IMR-90 (cell line): ENCODE data around the gene ADGRD2. TPM values are rescaled to one million over a fixed set of nuclear protein-coding genes. Genes with fewer than 3 reads are reported as not detected.

Source experiments
- ATAC-seq: fragments of 200-7000 bp; cut with Tn5 transposase; 2 replicates; pipeline ENCODE4 v1.9.1; 2020; ENCODE audit warnings: low read depth, mild to moderate bottlenecking, moderate library complexity
- BruUV-seq: library from RNA; stranded (reverse); fragments of 400-500 nt; replicated peaks from 2 replicates; lab custom pipeline; 2021; lab: Mats Ljungman, UMichigan
- CTCF ChIA-PET: fragments of 300-600 bp; formaldehyde crosslinking; extraction: SDS; loops from one replicate; lab custom pipeline; 2021; ENCODE audit warnings: antibody characterized with exemption; lab: Yijun Ruan, JAX
- POLR2A ChIA-PET: fragments of 300-600 bp; sonication (Branson Sonifier 250); formaldehyde crosslinking; loops from one replicate; lab custom pipeline; 2022; ENCODE audit warnings: antibody characterized with exemption; ENCODE audit not compliant: unreplicated experiment; lab: Charles Lee
- DNase-seq: peaks from one replicate; pipeline ENCODE4 v3.0.0; 2013
- H2AFZ ChIP-seq: replicated peaks from 2 replicates; pipeline ENCODE3; 2013; ENCODE audit warnings: low read length, mild to moderate bottlenecking; ENCODE audit not compliant: poor library complexity
- H2AK5ac ChIP-seq: 2 replicates; pipeline ENCODE4 v1.6.1; 2013; ENCODE audit warnings: low read depth, low read length, inconsistent platforms
- H2AK9ac ChIP-seq: replicated peaks from 2 replicates; pipeline ENCODE3; 2013; ENCODE audit warnings: mild to moderate bottlenecking, low read depth, low read length, moderate library complexity; ENCODE audit not compliant: poor library complexity
- H2BK120ac ChIP-seq: 2 replicates; pipeline ENCODE4 v1.6.1; 2013; ENCODE audit warnings: low read depth, low read length, inconsistent platforms
- H2BK15ac ChIP-seq: 3 replicates; pipeline ENCODE4 v1.6.1; 2013; ENCODE audit warnings: low read depth, low read length, inconsistent platforms
- H2BK20ac ChIP-seq: 2 replicates; pipeline ENCODE4 v1.6.1; 2013; ENCODE audit warnings: low read depth, mild to moderate bottlenecking, inconsistent platforms, low read length, moderate library complexity
- H2BK5ac ChIP-seq: 2 replicates; pipeline ENCODE4 v1.6.1; 2013; ENCODE audit warnings: mild to moderate bottlenecking, low read depth, low read length, inconsistent platforms; ENCODE audit not compliant: poor library complexity, severe bottlenecking
- H3K14ac ChIP-seq: replicated peaks from 2 replicates; pipeline ENCODE4 v1.6.1; 2013; ENCODE audit warnings: low read depth, low read length, inconsistent platforms
- H3K18ac ChIP-seq: 2 replicates; pipeline ENCODE4 v1.6.1; 2013; ENCODE audit warnings: low read depth, low read length, control low read depth
- H3K23ac ChIP-seq: 2 replicates; pipeline ENCODE4 v1.6.1; 2013; ENCODE audit warnings: low read depth, low read length, inconsistent platforms
- H3K27ac ChIP-seq: 2 replicates; pipeline ENCODE4 v1.5.1; 2013; ENCODE audit warnings: mild to moderate bottlenecking, control low read depth, low read length; ENCODE audit not compliant: insufficient read depth
- H3K27me3 ChIP-seq: 2 replicates; pipeline ENCODE4 v1.6.1; 2013; ENCODE audit warnings: low read length; ENCODE audit not compliant: control insufficient read depth, insufficient read depth
- H3K36me3 ChIP-seq: 2 replicates; pipeline ENCODE4 v1.6.1; 2013; ENCODE audit warnings: low read length, mixed read lengths; ENCODE audit not compliant: control insufficient read depth, insufficient read depth
- H3K4ac ChIP-seq: 2 replicates; pipeline ENCODE4 v1.6.1; 2013; ENCODE audit warnings: low read depth, low read length, inconsistent platforms
- H3K4me1 ChIP-seq: 2 replicates; pipeline ENCODE4 v1.6.1; 2013; ENCODE audit warnings: low read length, mixed read lengths; ENCODE audit not compliant: control insufficient read depth, insufficient read depth
- H3K4me2 ChIP-seq: 2 replicates; pipeline ENCODE4 v1.6.1; 2013; ENCODE audit warnings: low read depth, mild to moderate bottlenecking, control low read depth, low read length, moderate library complexity
- H3K4me3 ChIP-seq: 2 replicates; pipeline ENCODE4 v1.5.1; 2013; ENCODE audit warnings: low read depth, mild to moderate bottlenecking, control low read depth, low read length, moderate library complexity; ENCODE audit not compliant: insufficient read depth
- H3K56ac ChIP-seq: 2 replicates; pipeline ENCODE4 v1.6.1; 2013; ENCODE audit warnings: low read length, inconsistent platforms; ENCODE audit not compliant: insufficient read depth; ENCODE audit errors: extremely low read depth
- H3K79me1 ChIP-seq, 2 experiments: 2 replicates each; pipeline ENCODE4 v1.6.1; 2013; ENCODE audit warnings: low read length in 2 of 2, inconsistent platforms in 1 of 2, low read depth in 1 of 2
- H3K9ac ChIP-seq: 2 replicates; pipeline ENCODE4 v1.6.1; 2013; ENCODE audit warnings: low read depth, low read length, control low read depth
- H3K9me1 ChIP-seq: 2 replicates; pipeline ENCODE4 v1.6.1; 2013; ENCODE audit warnings: low read length, inconsistent platforms; ENCODE audit not compliant: insufficient read depth
- H3K9me3 ChIP-seq: 2 replicates; pipeline ENCODE4 v1.6.1; 2013; ENCODE audit warnings: low read length; ENCODE audit not compliant: control insufficient read depth, insufficient read depth
- H4K20me1 ChIP-seq: 2 replicates; pipeline ENCODE4 v1.6.1; 2013; ENCODE audit warnings: low read length, inconsistent platforms; ENCODE audit not compliant: insufficient read depth
- H4K5ac ChIP-seq: 2 replicates; pipeline ENCODE4 v1.6.1; 2013; ENCODE audit warnings: mild to moderate bottlenecking, low read depth, low read length, control low read depth
- H4K8ac ChIP-seq, 2 experiments: 2 replicates each; pipeline ENCODE4 v1.6.1; 2013; ENCODE audit warnings: low read depth in 2 of 2, low read length in 2 of 2, control low read depth in 1 of 2, inconsistent platforms in 1 of 2
- H4K91ac ChIP-seq: 2 replicates; pipeline ENCODE4 v1.6.1; 2013; ENCODE audit warnings: low read depth, low read length, inconsistent platforms; ENCODE audit not compliant: insufficient read depth
- CHD1 ChIP-seq: IDR thresholded peaks from 2 replicates; pipeline ENCODE4 v1.6.1; 2012; ENCODE audit warnings: low read depth, low read length, improper control_type of control experiment
- CTCF ChIP-seq: conservative IDR thresholded peaks from 2 replicates; pipeline ENCODE4 v1.5.1; 2012; ENCODE audit warnings: mild to moderate bottlenecking, low read depth, low read length, improper control_type of control experiment
- FOS ChIP-seq: fragments of 150-350 bp; IDR thresholded peaks from 2 replicates; pipeline ENCODE4 v1.6.1; 2016; ENCODE audit warnings: low read depth, low read length
- MAFK ChIP-seq: IDR thresholded peaks from 2 replicates; pipeline ENCODE4 v1.6.1; 2012; ENCODE audit warnings: low read depth, low read length, improper control_type of control experiment
- NFE2L2 ChIP-seq: fragments of 150-350 bp; IDR thresholded peaks from 2 replicates; pipeline ENCODE4 v1.6.1; 2016; ENCODE audit warnings: low read depth, mild to moderate bottlenecking, low read length
- RFX5 ChIP-seq: IDR thresholded peaks from 2 replicates; pipeline ENCODE4 v1.8.0; 2012; ENCODE audit warnings: low read depth, mild to moderate bottlenecking, low read length, moderate library complexity
- SMC3 ChIP-seq: fragments of 150-350 bp; IDR thresholded peaks from 2 replicates; pipeline ENCODE4 v1.6.1; 2016; ENCODE audit warnings: low read depth, mild to moderate bottlenecking, antibody characterized with exemption, low read length, moderate library complexity
- USF2 ChIP-seq: fragments of 150-350 bp; IDR thresholded peaks from 2 replicates; pipeline ENCODE4 v1.6.1; 2017; ENCODE audit warnings: mild to moderate bottlenecking, antibody characterized with exemption, low read length, low read depth
- WGBS, 2 experiments: methylation state at CpG; one replicate each; pipeline versions ENCODE4 v1.1.5 to v1.1.7; 2013; ENCODE audit warnings: missing lambda C conversion rate in 2 of 2; ENCODE audit not compliant: insufficient read length in 1 of 2; ENCODE audit errors: extremely low coverage in 2 of 2; 5-methylcytosine and 5-hydroxymethylcytosine counted together
- dilution Hi-C: fragments of 300-500 bp; cut with HindIII; formaldehyde crosslinking; loops from one replicate; pipeline ENCODE4 v1.14.3; 2018; ENCODE audit warnings: low sequenced_read_pairs; ENCODE audit not compliant: unreplicated experiment
- in situ Hi-C: fragments of 300-500 bp; cut with MboI; formaldehyde crosslinking; loops from 3 replicates; pipeline ENCODE4 v1.14.3; 2019; ENCODE audit warnings: low sequenced_read_pairs, inconsistent platforms, mixed read lengths
- intact Hi-C: fragments of 100-400 bp; cut with micrococcal nuclease; formaldehyde crosslinking; loops from 2 replicates; pipeline ENCODE4 v1.10.0; 2022
- polyA plus RNA-seq, 3 experiments: library from polyadenylated mRNA; depleted of rRNA; stranded (reverse); fragments of >200 nt; gene quantifications; 2 replicates each; pipeline ENCODE4 v1.2.3, GENCODE V29; 2012; ENCODE audit warnings: low replicate concordance in 1 of 3
- total RNA-seq: library from RNA; depleted of rRNA; stranded (reverse); fragments of >200 nt; gene quantifications from 2 replicates; pipeline ENCODE4 v1.2.3, GENCODE V29; 2012

Gene ADGRD2
- total and polyA plus RNA-seq, 2 of the 4 experiments (the other 2 are of a cell fraction) = not detected

GRCh38 chr9:124475868-124476690, 25.8 kb downstream of the ADGRD2 start:
- WGBS, 2 experiments = no CpG with 5 or more reads among the region's 14 CpGs
- Histone ChIP-seq H2AFZ (no peak overlapping the region), H3K14ac (no peak overlapping the region), H4K8ac (no peak overlapping the region), H3K4me1 (no peaks in the 10 kb centered on the region), H3K27ac (no peak overlapping the region), H3K4me3 (no peak overlapping the region), H3K9me1 (no peaks in the 10 kb centered on the region), H2AK5ac (no peak overlapping the region), H3K36me3 (no peaks in the 10 kb centered on the region), H3K9ac (no peak overlapping the region), H3K9me3 (no peaks in the 10 kb centered on the region), H2AK9ac (no peak overlapping the region), H3K18ac (no peak overlapping the region), H3K79me1 (no peaks in the 10 kb centered on the region), H3K27me3 (peaks cover 81% of the 10 kb centered on the region), H3K56ac (no peak overlapping the region), H4K20me1 (no peaks in the 10 kb centered on the region), H3K23ac (no peak overlapping the region), H2BK20ac (no peak overlapping the region), H2BK120ac (no peak overlapping the region), H4K5ac (no peak overlapping the region), H3K4me2 (no peak overlapping the region), H4K91ac (no peak overlapping the region), H2BK5ac (no peak overlapping the region), H2BK15ac (no peak overlapping the region), H3K4ac (no peak overlapping the region)
- ChIA-PET POLR2A (no interaction called here), CTCF (no interaction called here)
- dilution Hi-C loops (no loop called here), intact Hi-C loops (no loop called here), in situ Hi-C loops (no loop called here)
- TF ChIP-seq USF2 = no peak
- TF ChIP-seq SMC3 = no peak
- TF ChIP-seq CHD1 = no peak
- no peak for TF ChIP-seq NFE2L2
- TF ChIP-seq MAFK = no peak
- no peak for TF ChIP-seq FOS
- no peak for TF ChIP-seq CTCF
- no peak for TF ChIP-seq RFX5
- no TSS peak for BruUV-seq
- DNase-seq (no peak), ATAC-seq (no peak)
